ENCODE measurements around the gene TTC7B. TPM values are rescaled to one million over a fixed set of nuclear protein-coding genes. Genes with fewer than 3 reads are reported as not detected.

Gene TTC7B
- total and polyA plus RNA-seq, 3 experiments from 2014 or later = 1.7 to 5.8 (median 5.2) TPM

DNA sequence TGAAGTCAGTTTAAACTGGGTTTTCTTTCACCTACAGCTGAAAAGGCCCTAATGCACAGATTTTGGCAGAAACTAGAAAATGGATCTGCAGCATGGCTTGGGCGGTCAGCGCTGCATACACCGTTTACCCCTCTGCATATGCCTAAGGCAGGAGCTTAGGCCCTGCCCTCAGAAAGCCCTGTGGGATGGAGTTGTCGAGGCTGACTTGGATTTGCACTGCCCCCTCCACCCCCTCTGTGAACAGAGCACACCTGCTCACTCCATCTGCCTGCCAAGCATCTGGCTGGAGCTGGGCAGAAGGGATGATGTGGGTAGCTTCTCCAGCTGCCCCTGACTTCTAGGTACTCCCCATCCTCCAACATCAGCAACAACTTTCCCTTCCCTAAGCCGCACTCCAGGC is 41.9 kb downstream of the TTC7B start:
- CTCF ChIA-PET = no interaction called here
- peaks cover 0 to 4% of the 10 kb centered on the region in 2 donors for H3K27me3 Mint-ChIP-seq
- peaks cover 0 to 2% (median 0%) of the 10 kb centered on the region in 3 donors for H3K36me3 Mint-ChIP-seq
- no peaks in the 10 kb centered on the region for H3K27me3 ChIP-seq (ENCODE audit: insufficient read depth, low read length, poor library complexity, severe bottlenecking)
- no peak overlapping the region for H3K27ac ChIP-seq (ENCODE audit: low read depth, low read length)
- DNase-seq = no peak
- no peaks in the 10 kb centered on the region for H3K4me1 Mint-ChIP-seq
- no peak overlapping the region for H3K27ac Mint-ChIP-seq
- POLR2A ChIA-PET = no interaction called here
- H3K9me3 ChIP-seq (ENCODE audit: low read length) = no peaks in the 10 kb centered on the region
- no peak overlapping the region for H3K4me3 ChIP-seq (ENCODE audit: low read length)
- H3K9me3 Mint-ChIP-seq = no peaks in the 10 kb centered on the region
- no peak overlapping the region for H3K4me3 Mint-ChIP-seq
- H3K4me1 ChIP-seq (ENCODE audit: insufficient read depth, low read length) = no peaks in the 10 kb centered on the region
- H3K36me3 ChIP-seq (ENCODE audit: insufficient read depth, low read length) = no peaks in the 10 kb centered on the region

DNA sequence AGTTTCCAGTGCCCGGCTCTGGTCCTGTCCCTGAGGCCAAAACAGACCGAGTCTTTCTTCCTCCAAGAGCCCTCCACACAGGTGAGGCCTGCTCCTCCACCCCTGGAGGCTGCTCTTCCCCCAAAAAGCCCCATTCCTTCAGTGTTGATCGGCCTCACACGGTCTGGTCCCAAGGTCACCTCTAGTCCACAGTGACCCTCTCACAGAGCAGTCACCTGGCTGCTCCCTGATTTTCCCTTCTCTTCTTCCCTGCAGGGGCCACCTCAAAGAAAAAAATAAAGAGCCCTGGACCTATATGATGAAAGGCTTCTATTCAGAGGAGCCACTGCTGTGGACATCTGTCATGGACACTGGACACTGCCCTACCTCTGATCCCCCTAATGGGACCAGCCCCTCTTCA is 42.5 kb downstream of the TTC7B start:
- H3K27me3 Mint-ChIP-seq = peaks cover 0 to 7% of the 10 kb centered on the region in 2 donors
- H3K27ac ChIP-seq (ENCODE audit: low read depth, low read length) = no peak overlapping the region
- no peaks in the 10 kb centered on the region for H3K27me3 ChIP-seq (ENCODE audit: insufficient read depth, low read length, poor library complexity, severe bottlenecking)
- DNase-seq = no peak
- no peaks in the 10 kb centered on the region for H3K9me3 ChIP-seq (ENCODE audit: low read length)
- no peaks in the 10 kb centered on the region for H3K4me1 ChIP-seq (ENCODE audit: insufficient read depth, low read length)
- no peak overlapping the region for H3K4me3 ChIP-seq (ENCODE audit: low read length)
- ChIA-PET CTCF (no interaction called here), POLR2A (no interaction called here)
- no peaks in the 10 kb centered on the region for H3K36me3 ChIP-seq (ENCODE audit: insufficient read depth, low read length)
- no peaks in the 10 kb centered on the region for H3K4me1 Mint-ChIP-seq
- H3K36me3 Mint-ChIP-seq = peaks cover 0 to 7% (median 0%) of the 10 kb centered on the region in 3 donors
- H3K4me3 Mint-ChIP-seq = no peak overlapping the region
- H3K9me3 Mint-ChIP-seq = peaks cover 0 to 5% (median 0%) of the 10 kb centered on the region in 5 donors
- H3K27ac Mint-ChIP-seq = no peak overlapping the region

DNA sequence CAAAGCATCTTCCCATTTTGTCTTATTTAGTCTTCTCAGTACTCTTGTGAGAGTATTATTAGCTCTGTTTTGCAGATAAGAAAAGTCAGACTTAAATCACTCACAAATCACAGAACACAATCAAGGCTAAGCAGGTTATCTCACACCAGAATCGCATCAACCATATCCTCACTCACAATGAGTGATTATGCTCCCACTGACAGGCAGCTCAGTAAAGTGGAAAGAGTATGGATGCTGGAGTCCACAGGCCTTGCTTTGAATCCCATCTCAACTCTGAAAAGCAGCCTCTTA is 43.1 kb downstream of the TTC7B start:
- no peak overlapping the region for H3K4me3 Mint-ChIP-seq
- no peak for DNase-seq
- H3K27ac Mint-ChIP-seq = no peak overlapping the region
- ChIA-PET POLR2A (no interaction called here), CTCF (no interaction called here)
- peaks cover 0 to 11% (median 2%) of the 10 kb centered on the region in 3 donors for H3K36me3 Mint-ChIP-seq
- H3K27ac ChIP-seq (ENCODE audit: low read depth, low read length) = no peak overlapping the region
- no peaks in the 10 kb centered on the region for H3K4me1 Mint-ChIP-seq
- no peaks in the 10 kb centered on the region for H3K27me3 ChIP-seq (ENCODE audit: insufficient read depth, low read length, poor library complexity, severe bottlenecking)
- H3K36me3 ChIP-seq (ENCODE audit: insufficient read depth, low read length) = no peaks in the 10 kb centered on the region
- H3K9me3 ChIP-seq (ENCODE audit: low read length) = no peaks in the 10 kb centered on the region
- H3K27me3 Mint-ChIP-seq = peaks cover 0 to 7% of the 10 kb centered on the region in 2 donors
- H3K4me1 ChIP-seq (ENCODE audit: insufficient read depth, low read length) = no peaks in the 10 kb centered on the region
- peaks cover 3 to 10% (median 5%) of the 10 kb centered on the region in 5 donors for H3K9me3 Mint-ChIP-seq
- H3K4me3 ChIP-seq (ENCODE audit: low read length) = no peak overlapping the region

DNA sequence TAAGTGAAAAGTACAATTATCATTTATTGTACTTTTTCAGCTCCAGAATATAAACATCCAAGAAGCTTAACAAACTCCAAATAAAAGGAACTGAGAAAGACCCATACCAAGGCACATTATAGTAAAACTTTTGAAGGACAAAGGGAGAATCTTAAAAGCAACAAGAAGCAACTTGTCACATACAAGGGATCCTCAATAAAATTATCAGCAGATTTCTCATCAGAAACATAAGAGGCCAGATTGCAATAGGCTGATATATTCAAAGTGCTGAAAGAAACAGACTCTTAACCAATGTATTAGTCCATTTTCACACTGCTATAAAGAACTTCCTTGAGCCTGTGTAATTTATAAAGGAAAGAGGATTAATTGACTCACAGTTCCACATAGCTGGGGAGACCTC is 48.3 kb downstream of the TTC7B start:
- Mint-ChIP-seq H3K27me3 (peaks cover 1 to 22% of the 10 kb centered on the region in 2 donors), H3K4me1 (no peaks in the 10 kb centered on the region), H3K36me3 (peaks cover 2 to 50% (median 8%) of the 10 kb centered on the region in 3 donors), H3K4me3 (no peak overlapping the region), H3K27ac (no peak overlapping the region), H3K9me3 (peaks cover 26 to 50% (median 39%) of the 10 kb centered on the region in 5 donors)
- no peaks in the 10 kb centered on the region for H3K4me1 ChIP-seq (ENCODE audit: insufficient read depth, low read length)
- DNase-seq = no peak
- ChIA-PET CTCF (interaction anchor here (1.2 kb wide), 1 partner anchor 10 kb away, joined by 3 read pairs; no protein-coding TSS in a partner anchor), POLR2A (no interaction called here)
- peaks cover 5% of the 10 kb centered on the region for H3K9me3 ChIP-seq (ENCODE audit: low read length)
- H3K36me3 ChIP-seq (ENCODE audit: insufficient read depth, low read length) = no peaks in the 10 kb centered on the region
- H3K27me3 ChIP-seq (ENCODE audit: insufficient read depth, low read length, poor library complexity, severe bottlenecking) = no peaks in the 10 kb centered on the region
- no peak overlapping the region for H3K4me3 ChIP-seq (ENCODE audit: low read length)
- H3K27ac ChIP-seq (ENCODE audit: low read depth, low read length) = no peak overlapping the region

DNA sequence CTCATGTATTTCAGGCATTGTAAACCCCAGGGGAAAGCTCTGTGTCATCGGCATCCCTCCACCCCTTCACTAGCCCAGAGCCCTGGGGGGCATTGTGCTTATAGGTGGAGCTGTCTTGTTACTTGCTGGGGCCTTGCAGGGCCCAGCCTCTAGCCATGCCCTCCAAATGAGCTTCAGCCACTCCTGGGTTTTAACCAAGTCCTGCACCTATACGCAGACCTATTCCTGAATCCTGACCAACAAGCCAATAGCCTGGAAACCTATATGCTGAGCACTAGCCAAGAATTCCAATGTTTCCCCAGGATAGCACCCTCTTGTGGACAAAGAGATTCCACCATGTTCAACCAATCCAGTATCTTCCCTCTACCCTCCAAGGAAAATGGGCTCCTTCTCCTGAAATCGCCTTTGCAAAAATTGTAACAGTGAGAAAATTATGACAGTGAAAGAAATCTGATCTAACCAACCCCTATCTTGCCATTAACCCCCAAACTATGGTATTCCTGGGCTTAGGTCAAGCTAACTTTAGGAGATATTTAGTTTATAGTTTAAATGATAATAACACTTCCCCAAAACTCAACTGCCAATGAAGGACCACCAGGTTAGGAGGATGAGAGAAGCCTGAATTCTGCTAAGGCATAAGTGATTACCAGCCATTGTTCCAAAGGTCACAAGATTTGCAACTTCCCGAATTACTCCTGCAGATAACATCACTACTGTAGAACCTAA is 55.5 kb downstream of the TTC7B start:
- Mint-ChIP-seq H3K4me3 (no peak overlapping the region), H3K27ac (no peak overlapping the region), H3K4me1 (peaks cover 5 to 17% (median 12%) of the 10 kb centered on the region in 3 donors), H3K36me3 (peaks cover 0 to 31% (median 2%) of the 10 kb centered on the region in 3 donors), H3K27me3 (peaks cover 5 to 23% of the 10 kb centered on the region in 2 donors), H3K9me3 (peaks cover 16 to 26% (median 22%) of the 10 kb centered on the region in 5 donors)
- H3K4me1 ChIP-seq (ENCODE audit: insufficient read depth, low read length) = peaks cover 16% of the 10 kb centered on the region
- CTCF ChIA-PET = interaction anchor here (1.0 to 2.7 kb wide), 4 partner anchors 8 to 361 kb away, joined by 3 to 12 read pairs (median 3); no protein-coding TSS in a partner anchor
- DNase-seq = no peak
- no peaks in the 10 kb centered on the region for H3K27me3 ChIP-seq (ENCODE audit: insufficient read depth, low read length, poor library complexity, severe bottlenecking)
- no peak overlapping the region for H3K27ac ChIP-seq (ENCODE audit: low read depth, low read length)
- no peaks in the 10 kb centered on the region for H3K36me3 ChIP-seq (ENCODE audit: insufficient read depth, low read length)
- H3K4me3 ChIP-seq (ENCODE audit: low read length) = no peak overlapping the region
- POLR2A ChIA-PET = no interaction called here
- peaks cover 7% of the 10 kb centered on the region for H3K9me3 ChIP-seq (ENCODE audit: low read length)

DNA sequence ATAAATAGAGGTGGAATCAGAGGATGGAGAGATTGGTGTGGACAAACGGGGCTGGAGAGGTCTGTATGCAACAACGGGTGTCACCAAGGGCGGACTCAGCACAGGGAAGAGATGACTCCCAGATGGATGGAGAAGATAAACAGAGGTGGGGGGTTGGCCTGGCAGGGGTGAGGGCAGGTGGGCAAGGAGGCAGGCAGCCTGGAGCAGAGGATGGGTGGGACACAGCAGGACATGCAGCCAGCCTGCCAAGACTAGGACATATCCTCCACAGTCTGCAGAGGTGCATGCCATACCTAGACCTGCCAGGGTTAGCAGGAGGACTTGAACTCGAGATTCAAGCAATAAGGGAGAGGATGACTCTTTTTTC is 56.2 kb downstream of the TTC7B start:
- Histone ChIP-seq H3K27me3 (ENCODE audit: insufficient read depth, low read length, poor library complexity, severe bottlenecking) (no peaks in the 10 kb centered on the region), H3K36me3 (ENCODE audit: insufficient read depth, low read length) (no peaks in the 10 kb centered on the region), H3K4me1 (ENCODE audit: insufficient read depth, low read length) (peaks cover 16% of the 10 kb centered on the region), H3K4me3 (ENCODE audit: low read length) (no peak overlapping the region), H3K9me3 (ENCODE audit: low read length) (peaks cover 7% of the 10 kb centered on the region), H3K27ac (ENCODE audit: low read depth, low read length) (no peak overlapping the region)
- ChIA-PET CTCF (interaction anchor here (0.7 to 3.1 kb wide), 7 partner anchors 9 to 471 kb away, joined by 3 to 12 read pairs (median 7); no protein-coding TSS in a partner anchor), POLR2A (no interaction called here)
- Mint-ChIP-seq H3K27ac (no peak overlapping the region), H3K27me3 (peaks cover 5 to 25% of the 10 kb centered on the region in 2 donors), H3K4me3 (peak overlapping the region in 1 of 7 donors; percentile 41), H3K4me1 (peaks cover 5 to 17% (median 12%) of the 10 kb centered on the region in 3 donors), H3K9me3 (peaks cover 16 to 22% (median 20%) of the 10 kb centered on the region in 5 donors), H3K36me3 (peaks cover 0 to 26% (median 2%) of the 10 kb centered on the region in 3 donors)
- no peak for DNase-seq

DNA sequence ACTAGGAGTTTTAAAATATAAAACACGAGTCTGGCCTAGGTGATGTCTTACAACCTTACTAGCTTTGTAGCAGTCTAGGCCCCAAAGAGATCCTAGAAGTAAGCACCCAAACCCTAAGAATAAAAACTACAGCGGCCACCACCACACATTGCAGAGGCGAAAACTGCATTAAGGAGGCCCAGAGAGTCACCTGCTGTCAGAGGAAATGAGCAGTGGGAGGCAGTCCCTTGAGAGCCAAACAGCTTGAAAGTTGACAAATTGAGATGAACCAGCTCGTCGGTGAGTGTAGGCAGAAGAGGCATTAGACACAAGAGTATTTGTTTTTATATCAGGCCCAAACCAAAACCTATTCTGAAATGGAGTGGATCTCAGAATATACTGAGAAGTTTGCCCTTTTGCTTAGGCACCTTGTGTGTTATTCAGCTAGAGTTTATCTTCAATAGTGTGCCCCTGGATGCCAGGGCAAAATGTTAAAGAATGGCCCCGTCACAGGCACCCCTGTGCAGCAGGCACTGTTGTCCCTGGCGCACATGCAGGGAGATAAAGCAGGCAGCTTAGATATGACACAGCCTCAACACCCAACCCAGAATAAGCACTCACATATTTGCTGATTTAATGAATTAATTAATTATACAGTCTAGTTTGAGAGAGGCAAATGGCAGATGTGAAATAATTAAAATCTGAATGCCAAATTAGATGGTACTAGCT is 56.7 kb downstream of the TTC7B start:
- Mint-ChIP-seq H3K4me3 (peak overlapping the region in 1 of 7 donors; percentile 88), H3K27me3 (peaks cover 5 to 25% of the 10 kb centered on the region in 2 donors), H3K4me1 (peaks cover 5 to 17% (median 12%) of the 10 kb centered on the region in 3 donors), H3K27ac (peak overlapping the region in 4 of 8 donors; percentile 61 to 80 (median 68)), H3K9me3 (peaks cover 16 to 20% (median 20%) of the 10 kb centered on the region in 5 donors), H3K36me3 (peaks cover 0 to 24% (median 2%) of the 10 kb centered on the region in 3 donors)
- Histone ChIP-seq H3K4me3 (ENCODE audit: low read length) (peak overlapping the region; percentile 78), H3K4me1 (ENCODE audit: insufficient read depth, low read length) (peaks cover 16% of the 10 kb centered on the region), H3K36me3 (ENCODE audit: insufficient read depth, low read length) (no peaks in the 10 kb centered on the region), H3K9me3 (ENCODE audit: low read length) (peaks cover 7% of the 10 kb centered on the region), H3K27me3 (ENCODE audit: insufficient read depth, low read length, poor library complexity, severe bottlenecking) (no peaks in the 10 kb centered on the region), H3K27ac (ENCODE audit: low read depth, low read length) (no peak overlapping the region)
- CTCF ChIA-PET = interaction anchor here (0.7 to 3.1 kb wide), 11 partner anchors 9 to 786 kb away, joined by 3 to 12 read pairs (median 6); no protein-coding TSS in a partner anchor
- peak in 1 of 5 donors; percentile 12 for DNase-seq
- POLR2A ChIA-PET = interaction anchor here (1.5 kb wide), 1 partner anchor 377 kb away, joined by 10 read pairs; no protein-coding TSS in a partner anchor

DNA sequence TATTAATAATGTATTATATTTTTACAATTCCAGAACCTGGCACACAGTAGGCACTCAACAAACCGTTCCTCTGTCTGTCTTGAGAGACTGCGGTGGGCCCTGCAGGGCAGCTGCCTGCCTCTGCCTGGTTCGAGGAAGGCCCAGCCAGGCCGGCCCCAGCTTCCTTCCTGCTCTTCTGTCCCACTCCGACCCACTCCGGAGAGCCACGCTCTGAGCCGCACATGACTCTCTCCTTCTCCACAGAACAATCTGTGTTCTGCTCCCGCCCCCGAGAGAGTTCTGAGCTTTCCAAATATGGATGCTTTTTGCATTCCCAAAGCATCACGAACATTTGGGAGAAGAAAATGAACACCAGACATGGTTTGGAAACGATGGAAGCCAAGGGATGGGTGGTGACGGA is 57.3 kb downstream of the TTC7B start:
- H3K27ac Mint-ChIP-seq = peak overlapping the region; percentile 51 to 85 (median 68)
- ChIA-PET POLR2A (interaction anchor here (1.5 to 1.6 kb wide), 3 partner anchors 359 to 503 kb away, joined by 4 to 10 read pairs (median 6); partner anchors contain the start of gene PSMC1), CTCF (interaction anchor here (0.6 to 3.1 kb wide), 26 partner anchors 8 to 818 kb away, joined by 3 to 12 read pairs (median 4); partner anchors contain the start of gene CALM1)
- H3K4me3 ChIP-seq (ENCODE audit: low read length) = peak overlapping the region; percentile 78
- peaks cover 7% of the 10 kb centered on the region for H3K9me3 ChIP-seq (ENCODE audit: low read length)
- H3K4me1 Mint-ChIP-seq = peaks cover 5 to 17% (median 12%) of the 10 kb centered on the region in 3 donors
- no peaks in the 10 kb centered on the region for H3K27me3 ChIP-seq (ENCODE audit: insufficient read depth, low read length, poor library complexity, severe bottlenecking)
- H3K36me3 ChIP-seq (ENCODE audit: insufficient read depth, low read length) = no peaks in the 10 kb centered on the region
- H3K27ac ChIP-seq (ENCODE audit: low read depth, low read length) = peak overlapping the region; percentile 43
- DNase-seq = no peak
- peaks cover 13 to 18% (median 18%) of the 10 kb centered on the region in 5 donors for H3K9me3 Mint-ChIP-seq
- H3K27me3 Mint-ChIP-seq = peaks cover 5 to 24% of the 10 kb centered on the region in 2 donors
- H3K4me3 Mint-ChIP-seq = peak overlapping the region; percentile 70 to 88 (median 74)
- H3K36me3 Mint-ChIP-seq = peaks cover 0 to 22% (median 2%) of the 10 kb centered on the region in 3 donors
- peaks cover 16% of the 10 kb centered on the region for H3K4me1 ChIP-seq (ENCODE audit: insufficient read depth, low read length)
